PC-3 (cell line): ENCODE results near the gene INTS3.

Experiments used
- EZH2 ChIP-seq: fragments of 300-600 bp; sonication (generic); IDR thresholded peaks from one replicate; pipeline ENCODE4 v1.6.1; 2017; ENCODE audit warnings: antibody characterized with exemption, mild to moderate bottlenecking, low read length; ENCODE audit not compliant: unreplicated experiment
- TF ChIP-seq, protein P1 (sequence below): fragments of 300-600 bp; sonication (generic); conservative IDR thresholded peaks from 2 replicates; pipeline ENCODE4 v1.5.1; 2017; ENCODE audit warnings: antibody characterized with exemption, low read depth, mild to moderate bottlenecking, low read length

DNA sequence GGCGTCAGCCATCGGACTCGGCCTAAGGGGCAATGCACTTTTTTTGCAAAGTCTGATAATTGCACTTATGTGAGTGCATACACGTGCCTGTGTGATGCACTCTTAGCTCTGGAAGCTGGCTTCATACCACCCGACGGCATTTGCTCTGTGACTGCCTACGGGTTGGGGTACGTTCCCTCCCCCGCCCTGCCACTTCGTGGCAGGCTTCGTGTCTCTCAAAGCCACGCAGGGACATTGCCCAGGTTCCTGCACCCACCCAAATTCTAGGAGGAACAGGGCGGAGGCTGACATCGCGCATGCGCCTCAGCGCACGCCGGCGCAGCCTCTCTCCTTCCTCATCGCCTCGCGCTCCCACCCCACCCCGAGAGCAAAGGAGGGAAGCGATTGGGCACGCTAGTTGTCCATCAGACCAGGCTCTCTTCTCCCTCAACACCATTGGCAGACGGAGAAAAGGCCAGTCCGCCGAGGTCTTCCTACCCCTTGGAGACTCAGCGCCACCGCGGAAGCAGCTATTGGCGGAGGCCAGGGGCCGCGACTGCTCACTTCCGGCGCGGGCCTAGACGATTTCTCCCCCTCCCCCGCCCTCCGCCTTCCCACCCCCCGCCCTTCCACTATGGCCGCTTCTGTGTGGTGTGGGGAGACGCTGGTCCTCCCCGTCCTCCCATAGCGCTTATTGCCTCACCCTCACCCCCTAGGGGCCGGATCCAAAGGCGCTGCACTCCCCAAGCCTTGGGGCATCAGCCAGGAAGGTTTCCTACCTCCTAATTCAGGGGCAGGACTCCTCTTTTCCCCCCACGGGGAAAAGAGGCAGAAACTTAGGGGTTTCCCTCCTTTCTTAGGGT, at the start of gene INTS3:
- TF ChIP-seq, protein P1, sequence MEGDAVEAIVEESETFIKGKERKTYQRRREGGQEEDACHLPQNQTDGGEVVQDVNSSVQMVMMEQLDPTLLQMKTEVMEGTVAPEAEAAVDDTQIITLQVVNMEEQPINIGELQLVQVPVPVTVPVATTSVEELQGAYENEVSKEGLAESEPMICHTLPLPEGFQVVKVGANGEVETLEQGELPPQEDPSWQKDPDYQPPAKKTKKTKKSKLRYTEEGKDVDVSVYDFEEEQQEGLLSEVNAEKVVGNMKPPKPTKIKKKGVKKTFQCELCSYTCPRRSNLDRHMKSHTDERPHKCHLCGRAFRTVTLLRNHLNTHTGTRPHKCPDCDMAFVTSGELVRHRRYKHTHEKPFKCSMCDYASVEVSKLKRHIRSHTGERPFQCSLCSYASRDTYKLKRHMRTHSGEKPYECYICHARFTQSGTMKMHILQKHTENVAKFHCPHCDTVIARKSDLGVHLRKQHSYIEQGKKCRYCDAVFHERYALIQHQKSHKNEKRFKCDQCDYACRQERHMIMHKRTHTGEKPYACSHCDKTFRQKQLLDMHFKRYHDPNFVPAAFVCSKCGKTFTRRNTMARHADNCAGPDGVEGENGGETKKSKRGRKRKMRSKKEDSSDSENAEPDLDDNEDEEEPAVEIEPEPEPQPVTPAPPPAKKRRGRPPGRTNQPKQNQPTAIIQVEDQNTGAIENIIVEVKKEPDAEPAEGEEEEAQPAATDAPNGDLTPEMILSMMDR = no peak
- TF ChIP-seq EZH2 = no peak
